GM19023 (cell line): ENCODE measurements around the gene TMEM9B.

Source experiments
- ATAC-seq: cut with Tn5 transposase; IDR thresholded peaks from one replicate; pipeline ENCODE4 v1.9.1; 2021; ENCODE audit warnings: mild to moderate bottlenecking, moderate library complexity; ENCODE audit not compliant: unreplicated experiment

The TMEM9B gene

GRCh38 chr11:8932564-8933180 lies 31.6 kb downstream of the TMEM9B start, which contains the start of gene C11orf16:
Gene C11orf16 (minus strand): TSS chr11:8932947. CDS start chr11:8932308, 639 bp downstream.
- no peak for ATAC-seq

GRCh38 chr11:8930456-8931175 lies 33.6 kb downstream of the TMEM9B start:
- no peak for ATAC-seq

GRCh38 chr11:8928981-8929615 lies 35.1 kb downstream of the TMEM9B start:
- ATAC-seq = no peak

- ATAC-seq = no peak
These were observed 36.0 kb downstream of the TMEM9B start for GRCh38 chr11:8928205-8928604.

- ATAC-seq = no peak
These were observed 37.0 kb downstream of the TMEM9B start for GRCh38 chr11:8927233-8927632.

GRCh38 chr11:8926236-8926635 lies 38.0 kb downstream of the TMEM9B start:
- no peak for ATAC-seq

- no peak for ATAC-seq
These were observed 38.5 kb downstream of the TMEM9B start for GRCh38 chr11:8925711-8926110.

- ATAC-seq = no peak
These were observed 41.6 kb downstream of the TMEM9B start for GRCh38 chr11:8922691-8923090.

GRCh38 chr11:8917157-8917825 lies 47.0 kb downstream of the TMEM9B start:
- no peak for ATAC-seq

GRCh38 chr11:8914661-8915018 lies 49.6 kb downstream of the TMEM9B start:
- ATAC-seq = no peak

- no peak for ATAC-seq
These were observed 50.1 kb downstream of the TMEM9B start for GRCh38 chr11:8913961-8914660.

GRCh38 chr11:8911029-8911823 lies 53.0 kb downstream of the TMEM9B start, which contains the start of gene AKIP1:
Gene AKIP1 (plus strand): TSS chr11:8911189. CDS start chr11:8911450, 261 bp downstream.
- peak; percentile 88 for ATAC-seq

GRCh38 chr11:8910649-8911026 lies 53.6 kb downstream of the TMEM9B start:
- ATAC-seq = peak; percentile 20

GRCh38 chr11:8908099-8908498 lies 56.1 kb downstream of the TMEM9B start:
- no peak for ATAC-seq

- no peak for ATAC-seq
These were observed 57.1 kb downstream of the TMEM9B start for GRCh38 chr11:8907116-8907515.

GRCh38 chr11:8905528-8906165 lies 58.6 kb downstream of the TMEM9B start:
- ATAC-seq = no peak

GRCh38 chr11:8899119-8899753 lies 65.0 kb downstream of the TMEM9B start:
- ATAC-seq = no peak
